NCI-H1092 treated with DMSO at 0.1 percent for 48 hours (cell line): ENCODE data around the gene LYPD1.

Source experiments
- DNase-seq: peaks from one replicate; lab custom pipeline; 2025; lab: John Stamatoyannopoulos, UW

Gene LYPD1

GRCh38 chr2:132668189-132668823 lies 1.7 kb downstream of the LYPD1 start:
- peak; percentile 38 for DNase-seq

GRCh38 chr2:132667706-132668105 lies 2.3 kb downstream of the LYPD1 start:
- no peak for DNase-seq

- no peak for DNase-seq
Observed at GRCh38 chr2:132665401-132666140, 4.4 kb downstream of the LYPD1 start.

- DNase-seq = no peak
Observed at GRCh38 chr2:132664096-132664495, 5.9 kb downstream of the LYPD1 start.

GRCh38 chr2:132662732-132663131 lies 7.3 kb downstream of the LYPD1 start:
- peak; percentile 4 for DNase-seq

GRCh38 chr2:132659331-132659730 lies 10.7 kb downstream of the LYPD1 start:
- DNase-seq = no peak

- no peak for DNase-seq
Observed at GRCh38 chr2:132656266-132656975, 13.6 kb downstream of the LYPD1 start.

GRCh38 chr2:132654968-132655367 lies 15.0 kb downstream of the LYPD1 start:
- DNase-seq = no peak

- no peak for DNase-seq
Observed at GRCh38 chr2:132654335-132654734, 15.7 kb downstream of the LYPD1 start.

- no peak for DNase-seq
Observed at GRCh38 chr2:132652474-132652873, 17.5 kb downstream of the LYPD1 start.

GRCh38 chr2:132651115-132652045 lies 18.6 kb downstream of the LYPD1 start:
- DNase-seq = no peak

GRCh38 chr2:132646540-132647108 lies 23.4 kb downstream of the LYPD1 start:
- DNase-seq = no peak

- no peak for DNase-seq
Observed at GRCh38 chr2:132645722-132646539, 24.1 kb downstream of the LYPD1 start.

GRCh38 chr2:132645176-132645575 lies 24.8 kb downstream of the LYPD1 start:
- no peak for DNase-seq

- DNase-seq = no peak
Observed at GRCh38 chr2:132642415-132642814, 27.6 kb downstream of the LYPD1 start.

- DNase-seq = no peak
Observed at GRCh38 chr2:132641819-132642218, 28.2 kb downstream of the LYPD1 start.

- no peak for DNase-seq
Observed at GRCh38 chr2:132640116-132640515, 29.9 kb downstream of the LYPD1 start.

GRCh38 chr2:132638313-132639040 lies 31.5 kb downstream of the LYPD1 start:
- no peak for DNase-seq

- no peak for DNase-seq
Observed at GRCh38 chr2:132636346-132636745, 33.7 kb downstream of the LYPD1 start.

GRCh38 chr2:132633635-132634034 lies 36.4 kb downstream of the LYPD1 start:
- DNase-seq = no peak
